ENCODE data around the gene DAP.

The DAP gene

GRCh38 chr5:10680876-10681481 lies 80.1 kb downstream of the DAP start:
- no peak overlapping the region for H3K27ac ChIP-seq
- no peak for DNase-seq (ENCODE audit: low read depth, low spot score)
- TF ChIP-seq FOXP2 (optimal IDR thresholded peaks at IDR 0.05; ENCODE audit: control extremely low read depth, extremely low read length, insufficient read depth) (no peak), POLR2AphosphoS5 (IDR thresholded peaks at IDR 0.05; ENCODE audit: borderline replicate concordance, low read depth, low read length) (no peak), EZH2 (IDR thresholded peaks at IDR 0.05) (no peak)
- no peak overlapping the region for H3K9ac ChIP-seq (ENCODE audit: insufficient read length)
- H3K9me3 ChIP-seq (ENCODE audit: low read depth, low read length), result no peaks in the 10 kb centered on the region
- peaks cover 26% of the 10 kb centered on the region for H3K36me3 ChIP-seq (ENCODE audit: insufficient read depth, low read length)
- H3K4me3 ChIP-seq, result no peak overlapping the region

- no peak overlapping the region for H3K9ac ChIP-seq (ENCODE audit: insufficient read length)
- TF ChIP-seq FOXP2 (optimal IDR thresholded peaks at IDR 0.05; ENCODE audit: control extremely low read depth, extremely low read length, insufficient read depth) (no peak), POLR2AphosphoS5 (IDR thresholded peaks at IDR 0.05; ENCODE audit: borderline replicate concordance, low read depth, low read length) (no peak), EZH2 (IDR thresholded peaks at IDR 0.05) (no peak)
- peaks cover 26% of the 10 kb centered on the region for H3K36me3 ChIP-seq (ENCODE audit: insufficient read depth, low read length)
- no peaks in the 10 kb centered on the region for H3K9me3 ChIP-seq (ENCODE audit: low read depth, low read length)
- no peak overlapping the region for H3K27ac ChIP-seq
- H3K4me3 ChIP-seq, result no peak overlapping the region
- DNase-seq (ENCODE audit: low read depth, low spot score), result no peak
Observed at GRCh38 chr5:10679336-10679988, 81.6 kb downstream of the DAP start.

GRCh38 chr5:10678244-10678643 lies 82.8 kb downstream of the DAP start:
- no peak for DNase-seq (ENCODE audit: low read depth, low spot score)
- Histone ChIP-seq H3K27ac (no peak overlapping the region), H3K9ac (ENCODE audit: insufficient read length) (no peak overlapping the region), H3K9me3 (ENCODE audit: low read depth, low read length) (no peaks in the 10 kb centered on the region), H3K4me3 (no peak overlapping the region), H3K36me3 (ENCODE audit: insufficient read depth, low read length) (peaks cover 26% of the 10 kb centered on the region)
- TF ChIP-seq POLR2AphosphoS5 (IDR thresholded peaks at IDR 0.05; ENCODE audit: borderline replicate concordance, low read depth, low read length), result no peak
- TF ChIP-seq EZH2 (IDR thresholded peaks at IDR 0.05), result no peak
- no peak for TF ChIP-seq FOXP2 (optimal IDR thresholded peaks at IDR 0.05; ENCODE audit: control extremely low read depth, extremely low read length, insufficient read depth)

- Histone ChIP-seq H3K36me3 (ENCODE audit: insufficient read depth, low read length) (peaks cover 26% of the 10 kb centered on the region), H3K4me3 (no peak overlapping the region), H3K9ac (ENCODE audit: insufficient read length) (no peak overlapping the region), H3K9me3 (ENCODE audit: low read depth, low read length) (no peaks in the 10 kb centered on the region), H3K27ac (no peak overlapping the region)
- TF ChIP-seq POLR2AphosphoS5 (IDR thresholded peaks at IDR 0.05; ENCODE audit: borderline replicate concordance, low read depth, low read length) (no peak), FOXP2 (optimal IDR thresholded peaks at IDR 0.05; ENCODE audit: control extremely low read depth, extremely low read length, insufficient read depth) (no peak), EZH2 (IDR thresholded peaks at IDR 0.05) (no peak)
- no peak for DNase-seq (ENCODE audit: low read depth, low spot score)
Observed at GRCh38 chr5:10677533-10677932, 83.5 kb downstream of the DAP start.

GRCh38 chr5:10676946-10677345 lies 84.1 kb downstream of the DAP start:
- H3K4me3 ChIP-seq, result no peak overlapping the region
- no peak for TF ChIP-seq POLR2AphosphoS5 (IDR thresholded peaks at IDR 0.05; ENCODE audit: borderline replicate concordance, low read depth, low read length)
- no peak for TF ChIP-seq EZH2 (IDR thresholded peaks at IDR 0.05)
- TF ChIP-seq FOXP2 (optimal IDR thresholded peaks at IDR 0.05; ENCODE audit: control extremely low read depth, extremely low read length, insufficient read depth), result no peak
- H3K9ac ChIP-seq (ENCODE audit: insufficient read length), result no peak overlapping the region
- no peak overlapping the region for H3K27ac ChIP-seq
- no peaks in the 10 kb centered on the region for H3K9me3 ChIP-seq (ENCODE audit: low read depth, low read length)
- DNase-seq (ENCODE audit: low read depth, low spot score), result no peak
- peaks cover 26% of the 10 kb centered on the region for H3K36me3 ChIP-seq (ENCODE audit: insufficient read depth, low read length)

GRCh38 chr5:10676224-10676623 lies 84.8 kb downstream of the DAP start:
- TF ChIP-seq EZH2 (IDR thresholded peaks at IDR 0.05) (no peak), POLR2AphosphoS5 (IDR thresholded peaks at IDR 0.05; ENCODE audit: borderline replicate concordance, low read depth, low read length) (0 out of 2 replicates have a peak, but pooled peaks have one; percentile 17)
- no peak overlapping the region for H3K27ac ChIP-seq

GRCh38 chr5:10675177-10675700 lies 85.8 kb downstream of the DAP start:
- no peak for DNase-seq (ENCODE audit: low read depth, low spot score)
- H3K36me3 ChIP-seq (ENCODE audit: insufficient read depth, low read length), result peaks cover 17% of the 10 kb centered on the region; the same call in 1 of the 2 replicates
- no peak overlapping the region for H3K9ac ChIP-seq (ENCODE audit: insufficient read length)
- H3K4me3 ChIP-seq, result no peak overlapping the region
- TF ChIP-seq POLR2AphosphoS5 (IDR thresholded peaks at IDR 0.05; ENCODE audit: borderline replicate concordance, low read depth, low read length) (no peak), FOXP2 (optimal IDR thresholded peaks at IDR 0.05; ENCODE audit: control extremely low read depth, extremely low read length, insufficient read depth) (no peak)
- no peak overlapping the region for H3K27ac ChIP-seq
- H3K9me3 ChIP-seq (ENCODE audit: low read depth, low read length), result no peaks in the 10 kb centered on the region

More at GRCh38 chr5:10676224-10676623, 84.8 kb downstream of the DAP start:
- H3K9me3 ChIP-seq (ENCODE audit: low read depth, low read length), result no peaks in the 10 kb centered on the region
- H3K36me3 ChIP-seq (ENCODE audit: insufficient read depth, low read length), result peaks cover 26% of the 10 kb centered on the region
- no peak overlapping the region for H3K9ac ChIP-seq (ENCODE audit: insufficient read length)
- H3K4me3 ChIP-seq, result no peak overlapping the region
- no peak for DNase-seq (ENCODE audit: low read depth, low spot score)

- Histone ChIP-seq H3K9ac (ENCODE audit: insufficient read length) (no peak overlapping the region), H3K36me3 (ENCODE audit: insufficient read depth, low read length) (peaks cover 12% of the 10 kb centered on the region; the same call in 1 of the 2 replicates), H3K27ac (no peak overlapping the region), H3K4me3 (no peak overlapping the region), H3K9me3 (ENCODE audit: low read depth, low read length) (no peaks in the 10 kb centered on the region)
- DNase-seq (ENCODE audit: low read depth, low spot score), result no peak
- TF ChIP-seq POLR2AphosphoS5 (IDR thresholded peaks at IDR 0.05; ENCODE audit: borderline replicate concordance, low read depth, low read length), result no peak
- no peak for TF ChIP-seq FOXP2 (optimal IDR thresholded peaks at IDR 0.05; ENCODE audit: control extremely low read depth, extremely low read length, insufficient read depth)
- TF ChIP-seq EZH2 (IDR thresholded peaks at IDR 0.05), result no peak
Observed at GRCh38 chr5:10674582-10674981, 86.5 kb downstream of the DAP start.
